IPS-11a (cell line): Measurements from ENCODE around the gene AGAP3.
A peak's percentile ranks its signal among the peaks of the same experiment; 100 is the strongest.

Experiments
- H3K4me3 ChIP-seq: one replicate; pipeline ENCODE4 v1.5.1; 2013; ENCODE audit warnings: low read depth, low read length, control low read depth

The AGAP3 gene

GRCh38 chr7:151122796-151123157 lies 36.5 kb downstream of the AGAP3 start:
- H3K4me3 ChIP-seq: no peak overlapping the region

GRCh38 chr7:151123158-151123821 lies 37.0 kb downstream of the AGAP3 start:
- H3K4me3 ChIP-seq: no peak overlapping the region

GRCh38 chr7:151123822-151124464 lies 37.7 kb downstream of the AGAP3 start:
- no peak overlapping the region for H3K4me3 ChIP-seq

- no peak overlapping the region for H3K4me3 ChIP-seq
These were observed 38.2 kb downstream of the AGAP3 start for GRCh38 chr7:151124481-151124880.

- H3K4me3 ChIP-seq: peak overlapping the region; percentile 54
These were observed 38.7 kb downstream of the AGAP3 start for GRCh38 chr7:151124899-151125399.

- H3K4me3 ChIP-seq: peak overlapping the region; percentile 54
These were observed 39.2 kb downstream of the AGAP3 start for GRCh38 chr7:151125470-151125845.

- H3K4me3 ChIP-seq: peak overlapping the region; percentile 54
These were observed 39.7 kb downstream of the AGAP3 start for GRCh38 chr7:151125846-151126481.

GRCh38 chr7:151126491-151127137 lies 40.3 kb downstream of the AGAP3 start:
- peak overlapping the region; percentile 8 for H3K4me3 ChIP-seq

GRCh38 chr7:151128144-151128543 lies 41.9 kb downstream of the AGAP3 start:
- H3K4me3 ChIP-seq: no peak overlapping the region

- no peak overlapping the region for H3K4me3 ChIP-seq
These were observed 42.4 kb downstream of the AGAP3 start for GRCh38 chr7:151128716-151129115.

- H3K4me3 ChIP-seq: no peak overlapping the region
These were observed 43.1 kb downstream of the AGAP3 start for GRCh38 chr7:151129117-151129959.

- no peak overlapping the region for H3K4me3 ChIP-seq
These were observed 43.8 kb downstream of the AGAP3 start for GRCh38 chr7:151129960-151130591.

- no peak overlapping the region for H3K4me3 ChIP-seq
These were observed 44.5 kb downstream of the AGAP3 start for GRCh38 chr7:151130741-151131157.

- no peak overlapping the region for H3K4me3 ChIP-seq
These were observed 44.9 kb downstream of the AGAP3 start for GRCh38 chr7:151131224-151131591.

GRCh38 chr7:151131592-151132293 lies 45.5 kb downstream of the AGAP3 start:
- no peak overlapping the region for H3K4me3 ChIP-seq

GRCh38 chr7:151132461-151133205 lies 46.4 kb downstream of the AGAP3 start:
- no peak overlapping the region for H3K4me3 ChIP-seq

GRCh38 chr7:151133266-151133985 lies 47.2 kb downstream of the AGAP3 start:
- no peak overlapping the region for H3K4me3 ChIP-seq

GRCh38 chr7:151133986-151134742 lies 47.9 kb downstream of the AGAP3 start:
- no peak overlapping the region for H3K4me3 ChIP-seq
